HepG2 (cell line): ENCODE results near the gene ORMDL3. TPM values are rescaled to one million over a fixed set of nuclear protein-coding genes. Genes with fewer than 3 reads are reported as not detected.

Experiments
- AGO2 ChIP-seq: fragments of 200-400 bp; formaldehyde crosslinking; optimal IDR thresholded peaks from 2 replicates; pipeline ENCODE3; 2017; ENCODE audit warnings: mild to moderate bottlenecking, low read depth, low read length, moderate library complexity
- ELF4 ChIP-seq: sonication (generic); formaldehyde crosslinking; IDR thresholded peaks from 2 replicates; pipeline ENCODE4 v1.5.0; 2020; ENCODE audit warnings: missing genetic modification reagents, mild to moderate bottlenecking, moderate library complexity, borderline replicate concordance
- HNF1B ChIP-seq: sonication (generic); formaldehyde crosslinking; IDR thresholded peaks from 2 replicates; pipeline ENCODE4 v1.5.1; 2020; ENCODE audit warnings: mild to moderate bottlenecking, moderate library complexity, missing genetic modification reagents
- MED8 ChIP-seq: sonication (generic); formaldehyde crosslinking; IDR thresholded peaks from 2 replicates; pipeline ENCODE4 v1.8.1; 2023; ENCODE audit warnings: mild to moderate bottlenecking, missing genetic modification reagents; ENCODE audit not compliant: insufficient replicate concordance
- NFAT5 ChIP-seq: sonication (generic); formaldehyde crosslinking; IDR thresholded peaks from 2 replicates; pipeline ENCODE4 v1.4.0; 2020; ENCODE audit warnings: missing genetic modification reagents
- POLR2AphosphoS2 ChIP-seq: IDR thresholded peaks from 2 replicates; pipeline ENCODE4 v1.6.1; 2011; ENCODE audit warnings: low read depth, low read length, improper control_type of control experiment
- PRMT3 ChIP-seq: sonication (generic); formaldehyde crosslinking; IDR thresholded peaks from 2 replicates; pipeline ENCODE4 v1.8.1; 2022; ENCODE audit warnings: low read depth, mild to moderate bottlenecking, moderate library complexity, missing genetic modification reagents, borderline replicate concordance
- SNAPC2 ChIP-seq: sonication (generic); formaldehyde crosslinking; IDR thresholded peaks from 2 replicates; pipeline ENCODE4 v1.8.1; 2022; ENCODE audit warnings: mild to moderate bottlenecking, missing genetic modification reagents
- THAP11 ChIP-seq: IDR thresholded peaks from 2 replicates; pipeline ENCODE4 v1.6.1; 2016; ENCODE audit warnings: missing biosample characterization, missing genetic modification reagents
- TP53 ChIP-seq: sonication (generic); formaldehyde crosslinking; conservative IDR thresholded peaks from 2 replicates; pipeline ENCODE4 v1.4.0; 2020; ENCODE audit warnings: missing genetic modification reagents
- XRCC5 ChIP-seq: fragments of 200-400 bp; formaldehyde crosslinking; optimal IDR thresholded peaks from 2 replicates; pipeline ENCODE3; 2017; ENCODE audit warnings: mild to moderate bottlenecking, low read length
- ZFP41 ChIP-seq: sonication (generic); formaldehyde crosslinking; IDR thresholded peaks from 2 replicates; pipeline ENCODE4 v1.4.0; 2020; ENCODE audit warnings: mild to moderate bottlenecking, missing genetic modification reagents, borderline replicate concordance
- ZFP82 ChIP-seq: sonication (generic); formaldehyde crosslinking; IDR thresholded peaks from 2 replicates; pipeline ENCODE4 v1.5.1; 2020; ENCODE audit warnings: mild to moderate bottlenecking, missing genetic modification reagents, borderline replicate concordance
- ZKSCAN8 ChIP-seq: IDR thresholded peaks from 2 replicates; pipeline ENCODE4 v1.6.1; 2016; ENCODE audit warnings: borderline replicate concordance, missing genetic modification reagents, missing compliant biosample characterization
- ZNF33A ChIP-seq: sonication (generic); formaldehyde crosslinking; IDR thresholded peaks from 2 replicates; pipeline ENCODE4 v1.5.1; 2020; ENCODE audit warnings: missing genetic modification reagents, mild to moderate bottlenecking, moderate library complexity, borderline replicate concordance
- ZNF619 ChIP-seq: sonication (generic); formaldehyde crosslinking; IDR thresholded peaks from 2 replicates; pipeline ENCODE4 v1.4.0; 2020; ENCODE audit warnings: mild to moderate bottlenecking, missing genetic modification reagents
- ZNF691 ChIP-seq: sonication (generic); formaldehyde crosslinking; IDR thresholded peaks from 2 replicates; pipeline ENCODE4 v1.4.0; 2020; ENCODE audit warnings: missing genetic modification reagents, low read depth, mild to moderate bottlenecking, borderline replicate concordance
- ZSCAN9 ChIP-seq: IDR thresholded peaks from 2 replicates; pipeline ENCODE4 v1.6.1; 2016; ENCODE audit warnings: borderline replicate concordance
- polyA plus RNA-seq, 8 experiments: library from polyadenylated mRNA; depleted of rRNA in 3 of 8; stranded (reverse) in 7 of 8; unstranded in 1 of 8; fragments of >200 nt; fragmentation: Illumina TruSeq in 4 of 8; extraction: Trizol in 4 of 8; gene quantifications; 2 replicates each; pipeline versions ENCODE4 v1.2.1 to v1.2.3, GENCODE V29; 2011 to 2016; ENCODE audit warnings: low read depth in 4 of 8, missing spikeins in 1 of 8, mixed read lengths in 1 of 8; ENCODE audit not compliant: insufficient read depth in 1 of 8
- total RNA-seq, 5 experiments: library from RNA; depleted of rRNA; stranded (reverse); fragments of >200 nt; fragmentation: Illumina TruSeq; extraction: Trizol; gene quantifications; 2 replicates each; pipeline ENCODE4 v1.2.3, GENCODE V29; 2016; ENCODE audit warnings: low read depth in 1 of 5

ORMDL3 gene
- total and polyA plus RNA-seq, 2 of the 13 experiments (the other 11 are each of a cell fraction or from before 2014, with no cell fraction given) = 181 to 384 TPM

- peak; percentile 6; the same call in 1 of the 2 replicates for TF ChIP-seq ZNF691 (CRISPR knock-in tag)
- TF ChIP-seq HNF1B (CRISPR knock-in tag) = peak; percentile 23; the same call in 1 of the 2 replicates
- TF ChIP-seq ELF4 (CRISPR knock-in tag) = no peak
- TF ChIP-seq POLR2AphosphoS2 = 0 out of 2 replicates have a peak, but pooled peaks have one; percentile 36
- TF ChIP-seq ZKSCAN8 (CRISPR knock-in tag) = no peak
- 0 out of 2 replicates have a peak, but pooled peaks have one; percentile 6 for TF ChIP-seq ZFP82 (CRISPR knock-in tag)
- peak; percentile 8 for TF ChIP-seq AGO2
- TF ChIP-seq SNAPC2 (CRISPR knock-in tag) = peak; percentile 86; the same call in 1 of the 2 replicates
- TF ChIP-seq XRCC5 = peak; percentile 12
- TF ChIP-seq ZNF619 (CRISPR knock-in tag) = 0 out of 2 replicates have a peak, but pooled peaks have one; percentile 39
- TF ChIP-seq TP53 = no peak
- TF ChIP-seq PRMT3 (CRISPR knock-in tag) = 0 out of 2 replicates have a peak, but pooled peaks have one; percentile 56
- TF ChIP-seq NFAT5 (CRISPR knock-in tag) = peak; percentile 55; the same call in 1 of the 2 replicates
- TF ChIP-seq MED8 (CRISPR knock-in tag) = peak; percentile 6
- 0 out of 2 replicates have a peak, but pooled peaks have one; percentile 27 for TF ChIP-seq ZNF33A (CRISPR knock-in tag)
- no peak for TF ChIP-seq ZSCAN9 (CRISPR knock-in tag)
- TF ChIP-seq ZFP41 (CRISPR knock-in tag) = 0 out of 2 replicates have a peak, but pooled peaks have one; percentile 39
- peak; percentile 72 for TF ChIP-seq THAP11 (CRISPR knock-in tag)
Measured at GRCh38 chr17:39927929-39928857, 792 bp upstream of the ORMDL3 start (continued).
